HG03432 (cell line): ENCODE results near the gene UBAP1L.
A peak's percentile ranks its signal among the peaks of the same experiment; 100 is the strongest.
"Not testable (repeated sequence)": the region's sequence is repeated elsewhere in the genome, so short reads cannot be mapped to it uniquely, and the experiment has no call there.

ENCODE experiments used
- ATAC-seq: cut with Tn5 transposase; IDR thresholded peaks from one replicate; pipeline ENCODE4 v1.9.1; 2021; ENCODE audit warnings: mild to moderate bottlenecking, moderate library complexity; ENCODE audit not compliant: unreplicated experiment

Gene UBAP1L

GRCh38 chr15:65115086-65115485 lies at the start of gene UBAP1L:
Gene UBAP1L, minus strand, starts transcription at chr15:65115200. Its CDS starts 8,985 bp downstream, at chr15:65106215.
- no peak for ATAC-seq

GRCh38 chr15:65164139-65164538 lies 49.1 kb upstream of the UBAP1L start:
- no peak for ATAC-seq

- no peak for ATAC-seq
Observed at GRCh38 chr15:65163041-65163440, 48.0 kb upstream of the UBAP1L start.

- no peak for ATAC-seq
Observed at GRCh38 chr15:65156692-65157091, 41.7 kb upstream of the UBAP1L start.

GRCh38 chr15:65154720-65155119 lies 39.7 kb upstream of the UBAP1L start:
- ATAC-seq: no peak

- ATAC-seq: no peak
Observed at GRCh38 chr15:65147902-65148301, 32.9 kb upstream of the UBAP1L start.

- no peak for ATAC-seq
Observed at GRCh38 chr15:65146438-65146837, 31.4 kb upstream of the UBAP1L start.

GRCh38 chr15:65138631-65139030 lies 23.6 kb upstream of the UBAP1L start:
- ATAC-seq: not testable (repeated sequence)

- ATAC-seq: not testable (repeated sequence)
Observed at GRCh38 chr15:65137893-65138292, 22.9 kb upstream of the UBAP1L start.

- not testable (repeated sequence) for ATAC-seq
Observed at GRCh38 chr15:65137089-65137488, 22.1 kb upstream of the UBAP1L start.

- no peak for ATAC-seq
Observed at GRCh38 chr15:65134538-65134937, 19.5 kb upstream of the UBAP1L start.

GRCh38 chr15:65133548-65134200 lies 18.7 kb upstream of the UBAP1L start, which contains the start of gene PDCD7:
Gene PDCD7, minus strand, starts transcription at chr15:65133808. Its CDS starts 27 bp downstream, at chr15:65133781.
- peak; percentile 87 for ATAC-seq

- ATAC-seq: peak; percentile 51
Observed at GRCh38 chr15:65132878-65133547, 18.0 kb upstream of the UBAP1L start.

GRCh38 chr15:65130941-65131340 lies 15.9 kb upstream of the UBAP1L start:
- no peak for ATAC-seq

GRCh38 chr15:65115542-65115941 lies 542 bp upstream of the UBAP1L start:
- no peak for ATAC-seq

- no peak for ATAC-seq
Observed at GRCh38 chr15:65110676-65111292, 4.2 kb downstream of the UBAP1L start.

- no peak for ATAC-seq
Observed at GRCh38 chr15:65106011-65106590, 8.9 kb downstream of the UBAP1L start.

- no peak for ATAC-seq
Observed at GRCh38 chr15:65105038-65105437, 10.0 kb downstream of the UBAP1L start.

- ATAC-seq: no peak
Observed at GRCh38 chr15:65102912-65103311, 12.1 kb downstream of the UBAP1L start.

- ATAC-seq: no peak
Observed at GRCh38 chr15:65101891-65102708, 12.9 kb downstream of the UBAP1L start.

- no peak for ATAC-seq
Observed at GRCh38 chr15:65101411-65101890, 13.5 kb downstream of the UBAP1L start.
